Astrocyte of the spinal cord (primary cell): Measurements from ENCODE around the gene CD99L2.

ENCODE experiments used
- DNase-seq: peaks from one replicate; pipeline ENCODE4 v3.0.0; 2011; ENCODE audit warnings: low read depth, low spot score
- H3K4me3 ChIP-seq: 2 replicates; pipeline ENCODE4 v1.5.1; 2011; ENCODE audit warnings: low read depth, mild to moderate bottlenecking, low read length, moderate library complexity
- CTCF ChIP-seq: IDR thresholded peaks from 2 replicates; pipeline ENCODE4 v1.5.1; 2012; ENCODE audit warnings: low read depth, mild to moderate bottlenecking, low read length, inconsistent platforms
- in situ Hi-C: cut with HindIII; loops from 2 replicates; pipeline ENCODE4 v1.10.0; 2017; ENCODE audit warnings: low sequenced_read_pairs

Gene CD99L2

DNA sequence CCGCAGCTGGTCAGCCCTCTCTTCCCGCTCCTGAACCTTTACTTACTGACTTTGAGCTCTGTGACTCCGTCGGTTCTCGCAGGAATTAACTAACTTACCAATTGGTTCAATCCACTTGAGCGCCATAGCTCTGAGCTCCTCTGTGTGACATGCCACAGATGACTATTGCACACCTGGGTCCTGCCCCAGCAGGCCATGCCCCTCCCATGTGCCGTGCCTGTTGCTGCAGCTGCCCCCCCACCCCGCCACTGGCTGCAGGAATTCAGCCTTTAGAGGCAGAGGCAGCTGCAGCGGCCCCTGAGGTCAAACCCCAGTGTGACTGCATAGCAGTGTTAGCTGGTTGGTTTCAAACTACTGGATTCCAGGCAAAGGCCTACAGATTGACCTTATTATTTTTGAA lies 134.7 kb downstream of the CD99L2 start:
- no peak overlapping the region for H3K4me3 ChIP-seq
- no peak for DNase-seq
- TF ChIP-seq CTCF: no peak
- in situ Hi-C loops: loop anchor here (25.0 kb wide), 1 partner anchor 323 kb away; no protein-coding TSS in a partner anchor

- in situ Hi-C loops: loop anchor here (25.0 kb wide), 1 partner anchor 324 kb away; no protein-coding TSS in a partner anchor
- TF ChIP-seq CTCF: no peak
- no peak overlapping the region for H3K4me3 ChIP-seq
- DNase-seq: no peak
Observed at GRCh38 chrX:150763303-150763797, 135.1 kb downstream of the CD99L2 start.

- TF ChIP-seq CTCF: no peak
- H3K4me3 ChIP-seq: no peak overlapping the region
- DNase-seq: no peak
- in situ Hi-C loops: loop anchor here (25.0 kb wide), 1 partner anchor 325 kb away; no protein-coding TSS in a partner anchor
Observed at GRCh38 chrX:150762258-150763165, 136.0 kb downstream of the CD99L2 start.

GRCh38 chrX:150761819-150762216 lies 136.7 kb downstream of the CD99L2 start:
- no peak for TF ChIP-seq CTCF
- in situ Hi-C loops: loop anchor here (25.0 kb wide), 1 partner anchor 325 kb away; no protein-coding TSS in a partner anchor
- no peak overlapping the region for H3K4me3 ChIP-seq
- DNase-seq: no peak

GRCh38 chrX:150761176-150761818 lies 137.2 kb downstream of the CD99L2 start:
- DNase-seq: no peak
- no peak for TF ChIP-seq CTCF
- in situ Hi-C loops: loop anchor here (25.0 kb wide), 1 partner anchor 326 kb away; no protein-coding TSS in a partner anchor
- H3K4me3 ChIP-seq: no peak overlapping the region

DNA sequence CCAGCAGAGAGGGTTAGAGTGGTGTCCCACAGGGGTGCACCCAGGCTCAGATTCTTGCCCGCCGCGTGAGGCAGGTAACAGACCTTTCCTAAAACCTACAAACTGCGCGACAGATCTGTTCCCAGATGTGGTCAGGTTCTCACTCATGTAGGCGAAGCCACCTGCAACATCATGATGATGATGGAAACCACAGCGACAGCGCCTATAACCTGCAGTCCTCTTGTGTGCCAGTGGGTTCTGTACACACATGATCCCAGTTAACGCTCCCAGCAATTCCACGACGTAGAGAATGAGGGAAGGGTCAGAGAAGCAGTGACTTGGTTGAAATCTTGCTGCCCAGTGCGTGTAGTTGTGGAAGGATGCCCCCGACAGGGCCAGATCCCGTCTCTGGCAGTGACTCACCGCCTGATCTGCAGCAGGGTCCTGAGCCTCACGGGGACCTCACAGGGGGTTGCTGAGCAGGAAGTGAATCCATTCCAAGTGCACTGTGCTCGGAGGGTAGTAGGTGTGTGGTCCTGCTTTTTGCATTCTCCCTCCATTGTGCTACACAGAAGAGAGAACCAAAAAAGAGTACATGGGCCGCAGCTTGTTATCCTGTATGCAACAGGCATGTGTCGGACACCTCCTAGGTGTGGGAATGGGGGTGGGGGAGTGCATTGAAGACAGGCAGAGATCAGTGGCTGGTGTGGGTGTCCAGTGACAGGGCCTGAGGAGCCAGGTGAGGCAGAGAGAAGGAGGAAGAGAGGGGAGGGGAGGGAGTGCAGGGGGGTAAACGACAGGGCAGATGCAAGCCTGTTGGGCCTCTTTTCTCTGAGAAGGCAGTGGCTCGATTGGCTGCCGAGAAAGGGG lies 138.7 kb downstream of the CD99L2 start:
- H3K4me3 ChIP-seq: no peak overlapping the region
- DNase-seq: peak; percentile 21
- TF ChIP-seq CTCF: no peak
- in situ Hi-C loops: loop anchor here (25.0 kb wide), 1 partner anchor 328 kb away; no protein-coding TSS in a partner anchor
